ENCODE results near the gene PLA2G2F. TPM values are rescaled to one million over a fixed set of nuclear protein-coding genes. Genes with fewer than 3 reads are reported as not detected.

The PLA2G2F gene
- total RNA-seq, 6 experiments from 2014 or later = not detected

- Histone ChIP-seq H3K9me3 (no peaks in the 10 kb centered on the region), H3K27me3 (no peaks in the 10 kb centered on the region), H3K4me3 (no peak overlapping the region), H3K36me3 (no peaks in the 10 kb centered on the region), H3K4me1 (no peaks in the 10 kb centered on the region), H3K27ac (no peak overlapping the region)
- WGBS (ENCODE audit: insufficient coverage, low coverage, low lambda C conversion rate, missing lambda C conversion rate) = 83% methylated on average over 14 of the region's 16 CpGs
- intact Hi-C loops (cut with DNase I) = loop anchor here in 1 of 2 donors (10.0 kb wide), 1 partner anchor 191 kb away; the partner anchor contains the start of gene PLA2G2A
- no peak for DNase-seq
- ATAC-seq = peak; percentile 20 to 62 (median 40)
- TF ChIP-seq CTCF (IDR thresholded peaks at IDR 0.05) (peak; percentile 29 to 43 (median 36)), POLR2A (IDR thresholded peaks at IDR 0.05) (no peak)
Observed at GRCh38 chr1:20165522-20165951, 26.4 kb downstream of the PLA2G2F start.

DNA sequence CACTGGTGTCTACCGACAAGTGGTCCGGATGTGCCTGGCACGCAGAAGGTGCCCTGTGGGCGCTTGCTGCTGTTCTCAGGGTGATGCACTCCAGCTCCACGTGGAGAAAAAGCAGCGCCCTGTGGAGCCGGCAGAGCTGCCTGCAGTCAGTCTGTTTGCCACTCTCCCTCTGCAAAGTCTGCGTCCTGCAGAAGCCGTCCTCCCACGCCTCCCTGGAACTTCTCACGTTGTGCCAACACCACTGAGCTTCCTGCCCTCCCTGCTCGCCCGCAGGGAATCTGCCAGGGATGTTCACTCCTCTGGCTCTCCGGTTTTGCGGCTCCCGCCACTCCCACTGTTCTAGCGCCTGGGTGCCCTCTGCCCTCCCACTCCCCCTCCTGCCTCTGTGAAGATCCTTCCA, 26.9 kb downstream of the PLA2G2F start:
- ATAC-seq = no peak

DNA sequence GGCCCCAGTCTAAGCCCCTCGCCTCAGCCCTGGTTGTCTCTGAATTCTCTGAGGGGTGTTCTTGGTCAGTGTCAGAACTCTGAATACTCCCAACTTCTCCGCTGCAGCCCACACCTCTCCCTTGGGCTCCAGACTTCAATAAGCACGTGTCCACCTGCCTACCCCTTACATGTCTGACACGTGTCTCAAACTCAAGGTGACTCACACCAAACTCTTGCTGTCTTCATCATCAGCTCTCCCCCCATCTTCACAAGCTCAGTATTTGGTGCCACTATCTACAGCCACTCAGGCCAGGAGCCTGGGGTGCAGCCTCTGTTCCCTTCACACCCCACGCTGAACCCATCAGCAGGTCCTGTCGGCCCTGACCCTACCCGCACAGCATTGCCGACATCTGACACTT, 28.0 kb downstream of the PLA2G2F start:
- DNase-seq (no peak), ATAC-seq (no peak)
- TF ChIP-seq CTCF (IDR thresholded peaks at IDR 0.05) (no peak), POLR2A (IDR thresholded peaks at IDR 0.05) (no peak)
- Histone ChIP-seq H3K9me3 (no peaks in the 10 kb centered on the region), H3K4me3 (no peak overlapping the region), H3K36me3 (no peaks in the 10 kb centered on the region), H3K27ac (no peak overlapping the region), H3K4me1 (peaks cover 0 to 1% (median 0%) of the 10 kb centered on the region in 4 donors), H3K27me3 (no peaks in the 10 kb centered on the region)
- WGBS (ENCODE audit: insufficient coverage, low coverage, low lambda C conversion rate, missing lambda C conversion rate) = 91% methylated on average over 6 of the region's 8 CpGs
- intact Hi-C loops (cut with DNase I) = loop anchor here in 1 of 2 donors (10.0 kb wide), 1 partner anchor 192 kb away; the partner anchor contains the start of gene PLA2G2A

More for the DNA sequence above, 26.9 kb downstream of the PLA2G2F start:
- no peaks in the 10 kb centered on the region for H3K9me3 ChIP-seq
- no peak overlapping the region for H3K4me3 ChIP-seq
- H3K27ac ChIP-seq = no peak overlapping the region
- intact Hi-C loops (cut with DNase I) = loop anchor here in 1 of 2 donors (10.0 kb wide), 1 partner anchor 191 kb away; the partner anchor contains the start of gene PLA2G2A
- H3K27me3 ChIP-seq = no peaks in the 10 kb centered on the region
- H3K4me1 ChIP-seq = no peaks in the 10 kb centered on the region
- no peak for DNase-seq
- WGBS (ENCODE audit: insufficient coverage, low coverage, low lambda C conversion rate, missing lambda C conversion rate) = 20% methylated on average over 3 of the region's 17 CpGs
- H3K36me3 ChIP-seq = no peaks in the 10 kb centered on the region
- TF ChIP-seq POLR2A (IDR thresholded peaks at IDR 0.05) (no peak), CTCF (IDR thresholded peaks at IDR 0.05) (no peak)

DNA sequence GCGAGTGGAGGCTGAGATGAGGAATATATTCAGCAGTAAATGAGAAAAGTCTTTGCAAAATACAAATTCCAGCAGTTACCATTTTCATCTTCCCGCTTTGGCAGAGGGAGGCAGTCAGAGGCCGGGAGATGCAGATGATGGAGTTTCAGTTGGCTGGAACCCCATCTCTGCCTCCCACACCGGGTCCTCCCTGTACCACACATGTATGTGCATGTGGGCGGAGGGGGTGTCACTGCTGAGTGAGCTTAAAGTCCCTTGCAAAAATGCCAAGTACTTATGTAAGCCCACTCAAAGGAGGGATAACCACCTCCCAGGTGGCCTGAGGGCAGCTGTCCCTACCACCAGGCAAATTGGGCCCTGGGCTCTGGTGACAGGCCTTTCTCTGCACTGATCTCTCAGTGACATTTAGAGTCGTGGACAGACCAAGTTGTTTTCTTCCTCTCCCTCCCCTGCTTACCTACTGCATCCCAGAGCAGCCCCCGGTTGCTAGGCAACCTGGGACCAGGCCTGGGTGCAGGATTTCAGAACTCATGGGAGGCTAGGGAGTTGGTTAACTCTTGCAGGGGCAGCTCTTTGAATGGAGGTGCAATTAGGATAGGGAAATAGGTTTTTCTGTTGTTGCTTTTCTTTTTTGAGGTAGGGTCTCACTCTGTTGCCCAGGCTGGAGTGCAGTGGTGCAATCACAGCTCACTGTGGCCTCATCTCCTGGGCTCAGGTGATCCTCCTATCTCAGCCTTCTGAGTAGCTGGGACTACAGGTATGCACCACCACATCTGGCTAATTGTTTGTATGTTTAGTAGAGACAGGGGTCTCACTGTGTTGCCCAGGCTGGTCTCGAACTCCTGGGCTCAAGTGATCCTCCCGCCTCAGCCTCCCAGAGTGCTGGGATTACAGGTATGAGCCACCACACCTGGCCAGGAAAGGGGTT, 29.7 kb downstream of the PLA2G2F start:
- no peak overlapping the region for H3K27ac ChIP-seq
- H3K4me1 ChIP-seq = peaks cover 0 to 5% (median 0%) of the 10 kb centered on the region in 4 donors
- intact Hi-C loops (cut with DNase I) = loop anchor here in 1 of 2 donors (10.0 kb wide), 1 partner anchor 194 kb away; the partner anchor contains the start of gene PLA2G2A
- no peaks in the 10 kb centered on the region for H3K36me3 ChIP-seq
- 79% methylated on average over 7 of the region's 9 CpGs for WGBS (ENCODE audit: insufficient coverage, low coverage, low lambda C conversion rate, missing lambda C conversion rate)
- DNase-seq = no peak
- ATAC-seq = no peak
- no peaks in the 10 kb centered on the region for H3K9me3 ChIP-seq
- no peaks in the 10 kb centered on the region for H3K27me3 ChIP-seq
- TF ChIP-seq CTCF (IDR thresholded peaks at IDR 0.05) = no peak
- no peak for TF ChIP-seq POLR2A (IDR thresholded peaks at IDR 0.05)
- H3K4me3 ChIP-seq = no peak overlapping the region

Data from right lobe of liver (tissue), 6 donors.